CD8-positive, alpha-beta memory T cell (primary cell): ENCODE results near the gene SLC7A14. TPM values are rescaled to one million over a fixed set of nuclear protein-coding genes. Genes with fewer than 3 reads are reported as not detected.
A peak's percentile ranks its signal among the peaks of the same experiment; 100 is the strongest.
"Not testable (repeated sequence)": the region's sequence is repeated elsewhere in the genome, so short reads cannot be mapped to it uniquely, and the experiment has no call there.

Experiments
- CTCF ChIA-PET: fragments of 350-600 bp; sonication (Branson Sonifier 250); formaldehyde crosslinking; loops from one replicate; lab custom pipeline; 2021; ENCODE audit warnings: antibody characterized with exemption; lab: Charles Lee
- POLR2A ChIA-PET: fragments of 350-600 bp; sonication (Branson Sonifier 250); formaldehyde crosslinking; loops from one replicate; lab custom pipeline; 2021; ENCODE audit warnings: antibody characterized with exemption; lab: Charles Lee
- DNase-seq, 5 donors: peaks; one replicate each; pipeline versions ENCODE4 v3.0.0 to v3.0.0-alpha.2; 2020 to 2022; ENCODE audit warnings: mixed read lengths in 1 of 5
- H3K27ac ChIP-seq: one replicate; pipeline ENCODE4 v1.7.0; 2013; ENCODE audit warnings: low read depth, mild to moderate bottlenecking, low read length, moderate library complexity
- H3K27me3 ChIP-seq: 2 replicates; pipeline ENCODE4 v1.7.0; 2013; ENCODE audit warnings: low read length, mild to moderate bottlenecking; ENCODE audit not compliant: insufficient read depth, poor library complexity, severe bottlenecking
- H3K36me3 ChIP-seq: 2 replicates; pipeline ENCODE4 v1.7.0; 2013; ENCODE audit warnings: mild to moderate bottlenecking, low read length, moderate library complexity; ENCODE audit not compliant: insufficient read depth
- H3K4me1 ChIP-seq: 2 replicates; pipeline ENCODE4 v1.7.0; 2013; ENCODE audit warnings: mild to moderate bottlenecking, low read length, moderate library complexity; ENCODE audit not compliant: insufficient read depth
- H3K4me3 ChIP-seq: 2 replicates; pipeline ENCODE4 v1.7.0; 2013; ENCODE audit warnings: mild to moderate bottlenecking, low read length
- H3K9me3 ChIP-seq: 2 replicates; pipeline ENCODE4 v1.7.0; 2013; ENCODE audit warnings: mild to moderate bottlenecking, low read length
- H3K27ac Mint-ChIP-seq, 8 donors: one replicate each; pipeline ENCODE4 v1.8.0; 2020 to 2021; ENCODE audit warnings: mixed read lengths in 8 of 8, mild to moderate bottlenecking in 6 of 8, inconsistent platforms in 3 of 8, moderate library complexity in 3 of 8
- H3K27me3 Mint-ChIP-seq, 2 donors: one replicate each; pipeline ENCODE4 v1.8.0; 2020 to 2021; ENCODE audit warnings: mixed read lengths in 2 of 2, mild to moderate bottlenecking in 1 of 2, moderate library complexity in 1 of 2
- H3K36me3 Mint-ChIP-seq, 3 donors: one replicate each; pipeline ENCODE4 v1.8.0; 2020 to 2021; ENCODE audit warnings: mixed read lengths in 3 of 3, inconsistent platforms in 1 of 3, mild to moderate bottlenecking in 1 of 3
- H3K4me1 Mint-ChIP-seq, 3 donors: one replicate each; pipeline ENCODE4 v1.8.0; 2020 to 2021; ENCODE audit warnings: mixed read lengths in 3 of 3, inconsistent platforms in 1 of 3, mild to moderate bottlenecking in 1 of 3
- H3K4me3 Mint-ChIP-seq, 7 donors: one replicate each; pipeline ENCODE4 v1.8.0; 2020 to 2021; ENCODE audit warnings: mixed read lengths in 7 of 7, mild to moderate bottlenecking in 6 of 7, moderate library complexity in 4 of 7, inconsistent platforms in 2 of 7
- H3K9me3 Mint-ChIP-seq, 5 donors: one replicate each; pipeline ENCODE4 v1.8.0; 2020 to 2022; ENCODE audit warnings: mixed read lengths in 5 of 5, mild to moderate bottlenecking in 3 of 5, moderate library complexity in 2 of 5, inconsistent platforms in 1 of 5
- polyA plus RNA-seq: library from polyadenylated mRNA; unstranded; fragments of 300-500 nt; fragmentation: Illumina TruSeq; gene quantifications from one replicate; pipeline ENCODE4 v1.2.3, GENCODE V29; 2021
- total RNA-seq, 2 experiments: library from RNA; stranded (reverse); gene quantifications; one replicate each; pipeline ENCODE4 v1.2.3, GENCODE V29; 2021

Gene SLC7A14
- total and polyA plus RNA-seq, 3 experiments from 2014 or later = not detected

DNA sequence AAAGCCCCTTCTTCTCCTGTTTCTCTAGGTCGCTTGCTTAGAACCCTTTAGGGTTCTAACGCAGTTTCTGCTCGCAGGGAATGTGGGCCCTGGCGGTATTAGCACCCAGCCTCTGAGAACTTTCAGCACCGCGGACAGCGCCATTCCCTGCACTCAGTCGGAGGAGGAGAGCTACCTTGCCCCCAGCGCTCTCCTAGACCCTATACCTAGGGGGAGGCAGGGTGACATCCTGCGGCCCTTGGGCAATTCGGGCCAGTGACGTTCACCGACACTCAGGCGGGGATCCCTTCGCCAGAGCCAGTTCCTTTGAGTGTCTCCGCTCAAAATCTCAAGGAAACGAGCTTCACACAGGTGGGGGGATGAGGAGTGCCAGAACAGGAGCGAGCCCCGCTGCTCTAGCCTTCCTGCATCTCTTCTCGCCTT lies 1.3 kb downstream of the SLC7A14 start:
- peak in 2 of 5 donors; percentile 9 to 48 for DNase-seq
- H3K4me1 ChIP-seq = no peaks in the 10 kb centered on the region
- ChIA-PET POLR2A (no interaction called here), CTCF (no interaction called here)
- H3K27me3 ChIP-seq = peaks cover 3% of the 10 kb centered on the region
- H3K36me3 ChIP-seq = no peaks in the 10 kb centered on the region
- H3K9me3 ChIP-seq = no peaks in the 10 kb centered on the region
- no peak overlapping the region for H3K4me3 Mint-ChIP-seq
- H3K4me1 Mint-ChIP-seq = no peaks in the 10 kb centered on the region
- H3K9me3 Mint-ChIP-seq = peaks cover 4 to 18% (median 5%) of the 10 kb centered on the region in 5 donors
- no peak overlapping the region for H3K4me3 ChIP-seq
- H3K27me3 Mint-ChIP-seq = peaks cover 32 to 64% of the 10 kb centered on the region in 2 donors
- no peak overlapping the region for H3K27ac Mint-ChIP-seq
- peaks cover 0 to 4% (median 0%) of the 10 kb centered on the region in 3 donors for H3K36me3 Mint-ChIP-seq
- H3K27ac ChIP-seq = no peak overlapping the region

DNA sequence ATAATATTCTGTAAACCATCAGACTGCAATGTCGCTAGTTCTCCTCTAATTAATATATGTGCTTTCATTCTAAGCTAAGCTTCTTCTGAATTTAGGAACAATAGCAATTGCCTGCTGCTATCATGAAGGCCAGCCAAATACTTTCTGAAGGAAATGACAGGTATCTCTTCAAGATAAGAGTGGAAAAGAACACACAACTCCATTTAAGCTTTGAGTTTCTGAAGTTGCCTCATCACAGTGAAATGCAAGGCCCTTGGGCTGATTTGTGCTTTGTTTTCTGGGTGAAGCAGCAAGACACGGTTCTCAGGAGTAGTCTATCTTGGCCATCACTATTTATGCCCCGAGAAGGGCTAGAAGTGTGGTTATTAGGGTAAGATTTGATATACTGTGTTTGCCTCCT lies 6.2 kb downstream of the SLC7A14 start:
- ChIA-PET POLR2A (no interaction called here), CTCF (no interaction called here)
- Mint-ChIP-seq H3K36me3 (peaks cover 0 to 4% (median 0%) of the 10 kb centered on the region in 3 donors), H3K27ac (no peak overlapping the region), H3K9me3 (peaks cover 0 to 15% (median 3%) of the 10 kb centered on the region in 5 donors), H3K4me3 (no peak overlapping the region), H3K4me1 (no peaks in the 10 kb centered on the region), H3K27me3 (peaks cover 22 to 39% of the 10 kb centered on the region in 2 donors)
- H3K27ac ChIP-seq = no peak overlapping the region
- H3K4me1 ChIP-seq = no peaks in the 10 kb centered on the region
- no peaks in the 10 kb centered on the region for H3K36me3 ChIP-seq
- no peaks in the 10 kb centered on the region for H3K9me3 ChIP-seq
- DNase-seq = no peak
- H3K27me3 ChIP-seq = peaks cover 3% of the 10 kb centered on the region
- no peak overlapping the region for H3K4me3 ChIP-seq

DNA sequence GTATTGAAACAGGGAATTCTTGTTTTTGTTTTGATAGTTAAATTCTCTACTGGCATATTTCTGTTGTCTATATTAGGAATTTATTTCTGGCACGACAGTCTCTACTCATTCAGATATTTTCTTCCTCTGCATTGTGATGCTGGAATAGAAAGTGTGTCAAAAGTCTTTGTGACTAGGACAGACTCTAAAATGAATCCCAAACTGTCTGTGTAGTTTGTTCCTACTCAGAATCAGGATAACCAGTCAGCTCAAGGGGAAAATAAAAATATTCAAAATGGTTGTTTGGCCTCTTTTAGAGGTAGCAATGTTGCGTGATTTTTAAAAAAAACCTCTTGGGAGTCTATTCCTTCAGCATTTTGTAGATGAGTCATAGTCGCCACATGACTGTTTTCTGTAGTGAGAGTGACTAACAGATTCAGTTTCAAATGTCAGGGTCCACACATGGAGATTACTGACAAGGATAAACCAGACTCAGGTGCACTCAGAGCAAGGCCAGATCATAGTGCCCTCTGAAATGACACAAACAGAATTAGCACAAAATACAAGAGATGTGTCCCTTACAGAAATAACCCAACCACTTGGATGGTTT lies 13.1 kb downstream of the SLC7A14 start:
- H3K27me3 Mint-ChIP-seq = peaks cover 7 to 15% of the 10 kb centered on the region in 2 donors
- Histone ChIP-seq H3K9me3 (no peaks in the 10 kb centered on the region), H3K4me1 (no peaks in the 10 kb centered on the region), H3K27ac (no peak overlapping the region), H3K36me3 (no peaks in the 10 kb centered on the region), H3K27me3 (no peaks in the 10 kb centered on the region), H3K4me3 (no peak overlapping the region)
- no peaks in the 10 kb centered on the region for H3K4me1 Mint-ChIP-seq
- H3K36me3 Mint-ChIP-seq = no peaks in the 10 kb centered on the region
- ChIA-PET POLR2A (no interaction called here), CTCF (no interaction called here)
- H3K9me3 Mint-ChIP-seq = peaks cover 0 to 6% (median 0%) of the 10 kb centered on the region in 5 donors
- H3K4me3 Mint-ChIP-seq = no peak overlapping the region
- DNase-seq = no peak
- H3K27ac Mint-ChIP-seq = no peak overlapping the region

DNA sequence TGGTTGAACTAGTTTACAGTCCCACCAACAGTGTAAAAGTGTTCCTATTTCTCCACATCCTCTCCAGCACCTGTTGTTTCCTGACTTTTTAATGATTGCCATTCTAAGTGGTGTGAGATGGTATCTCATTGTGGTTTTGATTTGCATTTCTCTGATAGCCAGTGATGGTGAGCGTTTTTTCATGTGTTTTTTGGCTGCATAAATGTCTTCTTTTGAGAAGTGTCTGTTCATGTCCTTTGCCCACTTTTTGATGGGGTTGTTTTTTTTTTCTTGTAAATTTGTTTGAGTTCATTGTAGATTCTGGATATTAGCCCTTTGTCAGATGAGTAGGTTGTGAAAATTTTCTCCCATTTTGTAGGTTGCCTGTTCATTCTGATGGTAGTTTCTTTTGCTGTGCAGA lies 18.3 kb downstream of the SLC7A14 start:
- POLR2A ChIA-PET, H3K4me3 ChIP-seq: not testable (repeated sequence)

DNA sequence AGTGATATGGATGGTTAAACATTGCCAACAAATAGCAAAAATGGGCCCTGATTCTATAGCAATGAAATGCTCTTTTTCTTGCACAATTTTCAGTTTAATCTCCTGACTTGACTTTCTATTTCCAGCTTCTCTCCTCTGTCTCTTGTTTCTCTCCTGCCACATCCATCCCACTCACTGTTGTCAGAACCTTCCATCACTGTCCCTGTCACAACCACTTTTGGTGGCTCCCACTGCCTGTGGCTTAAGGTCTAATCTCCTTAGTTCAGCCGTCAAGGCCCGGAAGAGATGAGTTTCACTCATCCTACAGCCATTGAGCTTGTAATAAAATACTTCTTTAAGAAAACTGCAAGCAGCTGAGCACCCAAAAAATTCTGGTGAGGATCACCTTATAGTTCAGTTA lies 19.5 kb downstream of the SLC7A14 start:
- POLR2A ChIA-PET = no interaction called here
- no peak for DNase-seq
- CTCF ChIA-PET = no interaction called here
- no peaks in the 10 kb centered on the region for H3K36me3 ChIP-seq
- no peaks in the 10 kb centered on the region for H3K27me3 ChIP-seq
- H3K4me3 ChIP-seq = no peak overlapping the region
- no peak overlapping the region for H3K27ac Mint-ChIP-seq
- H3K4me3 Mint-ChIP-seq = no peak overlapping the region
- no peak overlapping the region for H3K27ac ChIP-seq
- H3K9me3 ChIP-seq = no peaks in the 10 kb centered on the region
- H3K36me3 Mint-ChIP-seq = no peaks in the 10 kb centered on the region
- peaks cover 0 to 11% (median 6%) of the 10 kb centered on the region in 3 donors for H3K4me1 Mint-ChIP-seq
- H3K27me3 Mint-ChIP-seq = peaks cover 2 to 6% of the 10 kb centered on the region in 2 donors
- H3K9me3 Mint-ChIP-seq = peaks cover 0 to 5% (median 0%) of the 10 kb centered on the region in 5 donors
- H3K4me1 ChIP-seq = no peaks in the 10 kb centered on the region

More for the DNA sequence above, 18.3 kb downstream of the SLC7A14 start:
- H3K4me3 Mint-ChIP-seq, H3K36me3 ChIP-seq, H3K4me1 ChIP-seq, CTCF ChIA-PET, DNase-seq, H3K27me3 Mint-ChIP-seq, H3K9me3 ChIP-seq, H3K27me3 ChIP-seq, H3K9me3 Mint-ChIP-seq, H3K36me3 Mint-ChIP-seq, H3K27ac Mint-ChIP-seq, H3K27ac ChIP-seq: not testable (repeated sequence)
- H3K4me1 Mint-ChIP-seq = peaks cover 0 to 11% (median 6%) of the 10 kb centered on the region in 3 donors

DNA sequence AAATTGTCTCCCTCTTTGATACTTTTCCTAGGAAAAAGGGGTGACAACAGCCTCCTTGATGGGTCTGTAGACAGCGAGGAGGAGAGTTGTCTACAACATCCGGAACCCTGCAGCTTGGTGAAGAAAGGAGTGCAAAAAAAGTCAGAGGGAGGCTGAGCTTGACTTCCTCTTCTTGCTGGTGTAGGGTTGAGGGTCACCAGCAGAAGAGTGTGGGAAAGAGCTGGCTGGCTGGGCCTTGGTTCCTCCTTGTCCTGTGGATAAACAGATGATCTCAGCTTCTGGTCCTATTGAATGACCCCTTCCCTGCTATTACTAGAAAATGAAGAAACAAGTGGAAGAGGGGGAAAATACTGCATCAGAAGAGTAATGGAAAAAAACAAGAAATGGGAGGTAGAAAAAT lies 20.4 kb downstream of the SLC7A14 start:
- Mint-ChIP-seq H3K36me3 (no peaks in the 10 kb centered on the region), H3K4me3 (no peak overlapping the region), H3K4me1 (peaks cover 2 to 16% (median 11%) of the 10 kb centered on the region in 3 donors), H3K27me3 (peaks cover 0 to 2% of the 10 kb centered on the region in 2 donors), H3K27ac (no peak overlapping the region), H3K9me3 (peaks cover 0 to 2% (median 0%) of the 10 kb centered on the region in 5 donors)
- H3K9me3 ChIP-seq = no peaks in the 10 kb centered on the region
- no peak overlapping the region for H3K4me3 ChIP-seq
- CTCF ChIA-PET = no interaction called here
- no peaks in the 10 kb centered on the region for H3K36me3 ChIP-seq
- POLR2A ChIA-PET = no interaction called here
- DNase-seq = no peak
- H3K27me3 ChIP-seq = no peaks in the 10 kb centered on the region
- H3K27ac ChIP-seq = no peak overlapping the region
- H3K4me1 ChIP-seq = no peaks in the 10 kb centered on the region

DNA sequence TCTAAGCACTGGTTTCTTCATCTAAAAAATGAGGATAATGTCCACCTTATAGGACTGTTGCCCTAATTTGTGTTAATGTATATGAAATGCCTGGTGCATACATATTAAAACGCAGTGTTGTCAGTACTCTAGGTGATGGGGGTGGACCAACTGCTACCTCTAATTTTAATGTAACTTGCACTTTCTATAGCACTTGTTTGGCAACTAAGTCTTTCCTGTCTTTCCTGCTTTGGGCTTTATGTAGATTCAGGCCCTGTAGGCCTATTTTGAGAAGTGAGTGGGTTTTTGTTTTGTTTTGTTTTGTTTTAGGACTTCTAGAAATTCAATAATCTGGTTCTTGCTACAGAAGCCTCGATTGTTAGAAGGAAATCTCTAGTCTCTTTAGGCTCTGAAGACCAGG lies 21.2 kb downstream of the SLC7A14 start:
- Mint-ChIP-seq H3K4me3 (no peak overlapping the region), H3K36me3 (no peaks in the 10 kb centered on the region), H3K27me3 (peaks cover 0 to 2% of the 10 kb centered on the region in 2 donors), H3K27ac (no peak overlapping the region), H3K9me3 (peaks cover 0 to 2% (median 0%) of the 10 kb centered on the region in 5 donors), H3K4me1 (peaks cover 2 to 16% (median 11%) of the 10 kb centered on the region in 3 donors)
- Histone ChIP-seq H3K27ac (no peak overlapping the region), H3K36me3 (no peaks in the 10 kb centered on the region), H3K9me3 (no peaks in the 10 kb centered on the region), H3K27me3 (no peaks in the 10 kb centered on the region), H3K4me1 (no peaks in the 10 kb centered on the region), H3K4me3 (no peak overlapping the region)
- ChIA-PET CTCF (no interaction called here), POLR2A (no interaction called here)
- DNase-seq = no peak

DNA sequence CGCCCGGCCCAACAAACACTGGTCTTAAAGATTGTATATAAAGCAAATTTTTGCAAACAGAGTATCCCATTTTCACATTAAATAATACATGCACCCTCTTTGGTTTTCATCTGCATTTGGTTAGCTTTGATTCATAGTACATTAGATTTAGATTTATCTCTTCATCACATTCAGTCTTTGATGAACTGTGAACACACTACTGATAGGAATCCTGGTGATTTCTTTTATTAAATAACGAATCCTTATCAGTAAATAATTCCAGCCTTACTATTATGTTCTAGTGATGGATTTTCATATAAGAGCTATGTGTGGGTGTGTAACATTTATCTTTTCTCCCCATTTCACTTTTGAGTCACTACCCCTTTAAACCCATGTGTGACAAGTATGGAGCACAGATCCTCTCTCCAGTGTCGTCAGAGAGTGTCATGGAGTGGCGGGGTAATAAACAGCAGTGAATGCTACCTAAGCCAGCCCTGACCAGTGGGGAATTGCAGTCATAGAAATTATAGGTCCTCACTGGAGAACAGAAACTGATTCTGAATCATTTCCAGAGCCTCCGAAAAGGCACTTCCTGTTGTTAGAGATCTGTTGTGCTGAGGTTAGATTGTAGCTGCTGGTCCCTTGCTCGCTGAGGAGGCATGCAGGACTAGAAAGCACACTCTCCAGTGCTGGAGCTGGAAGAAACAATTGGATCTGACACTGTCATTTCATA lies 22.0 kb downstream of the SLC7A14 start:
- ChIA-PET POLR2A (no interaction called here), CTCF (no interaction called here)
- H3K4me1 ChIP-seq = no peaks in the 10 kb centered on the region
- H3K4me3 ChIP-seq = no peak overlapping the region
- H3K4me3 Mint-ChIP-seq = peak overlapping the region in 2 of 7 donors; percentile 13 to 52
- H3K9me3 ChIP-seq = no peaks in the 10 kb centered on the region
- no peaks in the 10 kb centered on the region for H3K36me3 Mint-ChIP-seq
- no peaks in the 10 kb centered on the region for H3K36me3 ChIP-seq
- peaks cover under 1 to 2% of the 10 kb centered on the region in 2 donors for H3K27me3 Mint-ChIP-seq
- H3K4me1 Mint-ChIP-seq = peaks cover 2 to 16% (median 11%) of the 10 kb centered on the region in 3 donors
- no peak overlapping the region for H3K27ac ChIP-seq
- H3K9me3 Mint-ChIP-seq = peaks cover 0 to 2% (median 0%) of the 10 kb centered on the region in 5 donors
- H3K27ac Mint-ChIP-seq = no peak overlapping the region
- H3K27me3 ChIP-seq = no peaks in the 10 kb centered on the region
- DNase-seq = no peak
